H1 (cell line): ENCODE results near the gene RPS17. TPM values are rescaled to one million over a fixed set of nuclear protein-coding genes. Genes with fewer than 3 reads are reported as not detected.
"Not testable (repeated sequence)": the region's sequence is repeated elsewhere in the genome, so short reads cannot be mapped to it uniquely, and the experiment has no call there.

Experiments used
- CTCF ChIA-PET: fragments of 300-600 bp; sonication (Branson Sonifier 250); formaldehyde crosslinking; loops from one replicate; lab custom pipeline; 2021; ENCODE audit not compliant: partially characterized antibody; lab: Charles Lee
- POLR2A ChIA-PET: fragments of 300-600 bp; sonication (Branson Sonifier 250); formaldehyde crosslinking; loops from one replicate; lab custom pipeline; 2021; ENCODE audit warnings: inconsistent platforms; ENCODE audit not compliant: partially characterized antibody; lab: Charles Lee
- DNase-seq, 2 experiments: peaks; one replicate each; pipeline versions ENCODE4 v3.0.0 to v3.0.0-alpha.2; 2010 to 2022; ENCODE audit warnings: low spot score in 2 of 2, low read depth in 1 of 2, mixed read lengths in 1 of 2
- FAIRE-seq: peaks from 2 replicates; lab custom pipeline; 2011; peaks lifted over from hg19 to GRCh38; lab: Jason Lieb, UNC
- H2AFZ ChIP-seq: 2 replicates; pipeline ENCODE4 v1.8.1; 2012; ENCODE audit warnings: low read length, inconsistent platforms
- H2AK5ac ChIP-seq: 2 replicates; pipeline ENCODE4 v1.6.1; 2013; ENCODE audit warnings: low read depth, low read length
- H2BK120ac ChIP-seq: replicated peaks from 2 replicates; pipeline ENCODE3; 2013; ENCODE audit warnings: low read depth, low read length, inconsistent platforms
- H2BK12ac ChIP-seq: 2 replicates; pipeline ENCODE4 v1.6.1; 2013; ENCODE audit warnings: low read depth, low read length
- H2BK15ac ChIP-seq: 2 replicates; pipeline ENCODE4 v1.6.1; 2013; ENCODE audit warnings: low read length
- H2BK20ac ChIP-seq: 2 replicates; pipeline ENCODE4 v1.6.1; 2013; ENCODE audit warnings: low read length
- H2BK5ac ChIP-seq: 2 replicates; pipeline ENCODE4 v1.6.1; 2013; ENCODE audit warnings: low read depth, low read length
- H3K14ac ChIP-seq: 2 replicates; pipeline ENCODE4 v1.6.1; 2013; ENCODE audit warnings: inconsistent platforms; ENCODE audit not compliant: insufficient read length
- H3K18ac ChIP-seq: 2 replicates; pipeline ENCODE4 v1.6.1; 2013; ENCODE audit warnings: low read length; ENCODE audit errors: extremely low read depth
- H3K23ac ChIP-seq: 2 replicates; pipeline ENCODE4 v1.6.1; 2013; ENCODE audit warnings: inconsistent platforms; ENCODE audit not compliant: insufficient read length
- H3K23me2 ChIP-seq: 2 replicates; pipeline ENCODE4 v1.6.1; 2013; ENCODE audit warnings: low read depth, low read length
- H3K27ac ChIP-seq: 2 replicates; pipeline ENCODE4 v1.6.1; 2011; ENCODE audit warnings: low read depth, low read length, inconsistent platforms
- H3K27me3 ChIP-seq, 4 experiments: replicated peaks in 1 of 4; 1 replicate in 1 of 4; 2 replicates in 3 of 4; pipeline versions ENCODE4 v1.6.1 to v1.8.1; 2011 to 2013; ENCODE audit warnings: low read length in 3 of 4, mild to moderate bottlenecking in 3 of 4, inconsistent platforms in 2 of 4, mixed read lengths in 2 of 4, moderate library complexity in 1 of 4; ENCODE audit not compliant: control insufficient read depth in 3 of 4, insufficient read depth in 3 of 4; ENCODE audit errors: extremely low read depth in 1 of 4
- H3K36me3 ChIP-seq, 4 experiments: 2 replicates each; pipeline versions ENCODE4 v1.6.1 to v1.8.1; 2011 to 2013; ENCODE audit warnings: mild to moderate bottlenecking in 4 of 4, low read length in 3 of 4, moderate library complexity in 2 of 4, control low read depth in 1 of 4, inconsistent platforms in 1 of 4; ENCODE audit not compliant: insufficient read depth in 4 of 4, control insufficient read depth in 2 of 4
- H3K4ac ChIP-seq: replicated peaks from 2 replicates; pipeline ENCODE3; 2013; ENCODE audit warnings: low read length, low read depth, mixed read lengths, inconsistent platforms; ENCODE audit not compliant: insufficient read length
- H3K4me1 ChIP-seq, 4 experiments: replicated peaks in 1 of 4; 1 replicate in 1 of 4; 2 replicates in 3 of 4; pipeline versions ENCODE4 v1.6.1 to v1.8.1; 2011 to 2013; ENCODE audit warnings: low read length in 3 of 4, inconsistent platforms in 2 of 4, mixed read lengths in 1 of 4; ENCODE audit not compliant: insufficient read depth in 4 of 4, control insufficient read depth in 3 of 4
- H3K4me2 ChIP-seq, 2 experiments: 2 replicates each; pipeline versions ENCODE4 v1.6.1 to v1.8.1; 2011 to 2013; ENCODE audit warnings: low read depth in 2 of 2, low read length in 2 of 2, control low read depth in 1 of 2, inconsistent platforms in 1 of 2, mild to moderate bottlenecking in 1 of 2; ENCODE audit not compliant: insufficient read depth in 1 of 2
- H3K4me3 ChIP-seq, 4 experiments: fragments of 200-600, 300-600 bp in 1 of 4; sonication (generic), shearing (Covaris generic), sonication (Bioruptor Twin) in 1 of 4; 2 replicates each; pipeline versions ENCODE4 v1.5.1 to v1.8.1; 2011 to 2016; ENCODE audit warnings: low read length in 4 of 4, low read depth in 3 of 4, control low read depth in 2 of 4, inconsistent platforms in 2 of 4, mild to moderate bottlenecking in 2 of 4, mixed read lengths in 1 of 4, moderate library complexity in 1 of 4; ENCODE audit not compliant: insufficient read depth in 2 of 4; ENCODE audit errors: extremely low read depth in 1 of 4
- H3K56ac ChIP-seq: replicated peaks from 2 replicates; pipeline ENCODE3; 2013; ENCODE audit warnings: low read depth, mild to moderate bottlenecking, mixed read lengths, low read length, inconsistent platforms; ENCODE audit not compliant: insufficient read length
- H3K79me1 ChIP-seq: 2 replicates; pipeline ENCODE4 v1.6.1; 2013; ENCODE audit warnings: low read depth, low read length, control low read depth
- H3K79me2 ChIP-seq, 2 experiments: 2 replicates each; pipeline versions ENCODE4 v1.6.1 to v1.8.1; 2012 to 2013; ENCODE audit warnings: low read length in 2 of 2, mild to moderate bottlenecking in 2 of 2, inconsistent platforms in 1 of 2; ENCODE audit not compliant: insufficient read depth in 2 of 2, control insufficient read depth in 1 of 2
- H3K9ac ChIP-seq, 4 experiments: replicated peaks in 1 of 4; 1 replicate in 1 of 4; 2 replicates in 3 of 4; pipeline versions ENCODE4 v1.6.1 to v1.8.1; 2011 to 2013; ENCODE audit warnings: low read depth in 3 of 4, low read length in 3 of 4, control low read depth in 2 of 4, mild to moderate bottlenecking in 2 of 4, moderate library complexity in 2 of 4, inconsistent platforms in 1 of 4; ENCODE audit errors: extremely low read depth in 1 of 4
- H3K9me3 ChIP-seq, 2 experiments: 2 replicates each; pipeline versions ENCODE4 v1.6.1 to v1.8.1; 2012 to 2013; ENCODE audit warnings: mild to moderate bottlenecking in 2 of 2, moderate library complexity in 2 of 2, control low read depth in 1 of 2, inconsistent platforms in 1 of 2, low read depth in 1 of 2, low read length in 1 of 2, mixed read lengths in 1 of 2; ENCODE audit not compliant: insufficient read depth in 2 of 2
- H4K20me1 ChIP-seq, 2 experiments: replicated peaks in 1 of 2; 2 replicates each; pipeline versions ENCODE3 to v1.8.1; 2011 to 2013; ENCODE audit warnings: inconsistent platforms in 2 of 2, low read length in 2 of 2, mild to moderate bottlenecking in 1 of 2; ENCODE audit not compliant: insufficient read depth in 2 of 2, control insufficient read depth in 1 of 2
- H4K5ac ChIP-seq: 2 replicates; pipeline ENCODE4 v1.6.1; 2013; ENCODE audit warnings: low read length, low read depth, mixed read lengths, inconsistent platforms; ENCODE audit not compliant: insufficient read length
- H4K8ac ChIP-seq: 2 replicates; pipeline ENCODE4 v1.8.0; 2013; ENCODE audit warnings: mild to moderate bottlenecking, moderate library complexity, low read length, inconsistent platforms; ENCODE audit not compliant: insufficient read depth; ENCODE audit errors: extremely low read depth
- H4K91ac ChIP-seq: replicated peaks from 2 replicates; pipeline ENCODE3; 2013; ENCODE audit warnings: low read length, mixed read lengths, inconsistent platforms; ENCODE audit not compliant: insufficient read length
- WGBS, 2 experiments: shearing (Covaris generic) in 1 of 2; methylation state at CpG; one replicate each; pipeline versions ENCODE4 v1.1.6 to v1.1.7; 2013 to 2015; ENCODE audit warnings: low lambda C conversion rate in 2 of 2, mixed read lengths in 2 of 2, inconsistent platforms in 1 of 2, low coverage in 1 of 2, missing lambda C conversion rate in 1 of 2; ENCODE audit not compliant: insufficient replicate concordance in 2 of 2, insufficient coverage in 1 of 2, insufficient read length in 1 of 2; ENCODE audit errors: extremely low coverage in 1 of 2, missing lambda C conversion rate in 1 of 2; 5-methylcytosine and 5-hydroxymethylcytosine counted together
- polyA plus RNA-seq, 7 experiments: library from polyadenylated mRNA; depleted of rRNA in 3 of 7; stranded (reverse) in 5 of 7; unstranded in 2 of 7; fragments of >200 nt in 5 of 7; fragments of 200-250 nt in 2 of 7; gene quantifications; 1 replicate in 5 of 7; 2 replicates in 1 of 7; 4 replicates in 1 of 7; pipeline versions ENCODE4 v1.2.1 to v1.2.3, GENCODE V29; 2011 to 2013; ENCODE audit warnings: missing spikeins in 2 of 7, mixed read lengths in 2 of 7
- total RNA-seq: library from RNA; stranded (reverse); fragmentation: NEBNext Ultra II Directional; extraction: Animal tissue kit (Norgen Biotek cat#: 25700); gene quantifications from 2 replicates; pipeline ENCODE4 v1.2.1, GENCODE V29; 2021

RPS17 gene
- total and polyA plus RNA-seq, 2 of the 8 experiments (the other 6 are each of a cell fraction or from before 2014, with no cell fraction given) = 2,416 to 5,590 TPM

GRCh38 chr15:82507693-82508092 is 32.6 kb downstream of the RPS17 start:
- CTCF ChIA-PET, POLR2A ChIA-PET, H3K27ac ChIP-seq, H3K4me2 ChIP-seq, H3K79me2 ChIP-seq, H3K23ac ChIP-seq, H3K79me1 ChIP-seq, H3K9me3 ChIP-seq, H3K56ac ChIP-seq, H4K8ac ChIP-seq, H4K20me1 ChIP-seq, H3K23me2 ChIP-seq, H3K4ac ChIP-seq, H3K9ac ChIP-seq, H3K14ac ChIP-seq, H2AK5ac ChIP-seq, H2BK5ac ChIP-seq, H3K4me1 ChIP-seq, H2BK12ac ChIP-seq, DNase-seq, H4K91ac ChIP-seq, H3K4me3 ChIP-seq, FAIRE-seq, H2AFZ ChIP-seq, H2BK15ac ChIP-seq, H3K36me3 ChIP-seq, H2BK20ac ChIP-seq, H3K27me3 ChIP-seq, H3K18ac ChIP-seq, H2BK120ac ChIP-seq, H4K5ac ChIP-seq: not testable (repeated sequence)
- WGBS, 2 experiments = 92% methylated on average over 2 of the region's 4 CpGs; no CpG with 5 or more reads in 1 of the 2 experiments

- DNase-seq, CTCF ChIA-PET, H2AFZ ChIP-seq, H3K23me2 ChIP-seq, H3K27ac ChIP-seq, H2BK20ac ChIP-seq, POLR2A ChIA-PET, H3K4ac ChIP-seq, H2BK5ac ChIP-seq, H3K4me3 ChIP-seq, H3K9ac ChIP-seq, H4K20me1 ChIP-seq, H4K5ac ChIP-seq, H2BK15ac ChIP-seq, H3K9me3 ChIP-seq, H4K8ac ChIP-seq, H3K14ac ChIP-seq, H3K36me3 ChIP-seq, H3K4me2 ChIP-seq, H3K56ac ChIP-seq, H3K27me3 ChIP-seq, H2BK120ac ChIP-seq, H4K91ac ChIP-seq, FAIRE-seq, H3K4me1 ChIP-seq, H3K23ac ChIP-seq, H2BK12ac ChIP-seq, H2AK5ac ChIP-seq, H3K18ac ChIP-seq, H3K79me1 ChIP-seq: not testable (repeated sequence)
- 85% methylated on average over 1 of the region's 1 CpG; no CpG with 5 or more reads in 1 of the 2 experiments for WGBS, 2 experiments
- H3K79me2 ChIP-seq = peaks cover 0 to 12% of the 10 kb centered on the region in 2 experiments; a peak in 2 of 4 replicates
Observed at GRCh38 chr15:82507087-82507486, 33.2 kb downstream of the RPS17 start.
